H1 (cell line): Measurements from ENCODE around the gene ZMAT5. TPM values are rescaled to one million over a fixed set of nuclear protein-coding genes. Genes with fewer than 3 reads are reported as not detected.

ENCODE experiments used
- CEBPB ChIP-seq: IDR thresholded peaks from 2 replicates; pipeline ENCODE4 v1.6.1; 2012; ENCODE audit warnings: low read depth, low read length
- MAFK ChIP-seq: IDR thresholded peaks from 2 replicates; pipeline ENCODE4 v1.6.1; 2012; ENCODE audit warnings: low read depth, mild to moderate bottlenecking, improper control_type of control experiment, low read length
- TBP ChIP-seq: IDR thresholded peaks from 2 replicates; pipeline ENCODE4 v1.6.1; 2011; ENCODE audit warnings: low read depth, low read length, improper control_type of control experiment
- TEAD4 ChIP-seq: IDR thresholded peaks from 2 replicates; pipeline ENCODE4 v1.6.1; 2012; ENCODE audit warnings: low read depth, low read length, inconsistent platforms, mixed read lengths
- polyA plus RNA-seq, 7 experiments: library from polyadenylated mRNA; depleted of rRNA in 3 of 7; stranded (reverse) in 5 of 7; unstranded in 2 of 7; fragments of >200 nt in 5 of 7; fragments of 200-250 nt in 2 of 7; gene quantifications; 1 replicate in 5 of 7; 2 replicates in 1 of 7; 4 replicates in 1 of 7; pipeline versions ENCODE4 v1.2.1 to v1.2.3, GENCODE V29; 2011 to 2013; ENCODE audit warnings: missing spikeins in 2 of 7, mixed read lengths in 2 of 7
- total RNA-seq: library from RNA; stranded (reverse); fragmentation: NEBNext Ultra II Directional; extraction: Animal tissue kit (Norgen Biotek cat#: 25700); gene quantifications from 2 replicates; pipeline ENCODE4 v1.2.1, GENCODE V29; 2021
- TF ChIP-seq, protein P1 (sequence below), 3 experiments: IDR thresholded peaks; 1 replicate in 2 of 3; 2 replicates in 1 of 3; pipeline versions ENCODE4 v1.5.1 to v1.6.1; 2011; ENCODE audit warnings: low read length in 3 of 3, mild to moderate bottlenecking in 3 of 3, inconsistent platforms in 2 of 3, low read depth in 1 of 3, moderate library complexity in 1 of 3; ENCODE audit not compliant: insufficient read depth in 1 of 3; ENCODE audit errors: control extremely low read depth in 1 of 3
- TF ChIP-seq, protein P2 (sequence below): IDR thresholded peaks from 2 replicates; pipeline ENCODE4 v1.6.1; 2012; ENCODE audit warnings: inconsistent platforms
- TF ChIP-seq, protein P3 (sequence below): fragments of 300-600 bp; sonication (generic); IDR thresholded peaks from 2 replicates; pipeline ENCODE4 v1.7.1; 2012; ENCODE audit warnings: low read length, moderate library complexity, mild to moderate bottlenecking, inconsistent platforms; ENCODE audit not compliant: insufficient replicate concordance

Gene ZMAT5
- total and polyA plus RNA-seq, 2 of the 8 experiments (the other 6 are each of a cell fraction or from before 2014, with no cell fraction given) = 14.0 to 38.3 TPM

DNA sequence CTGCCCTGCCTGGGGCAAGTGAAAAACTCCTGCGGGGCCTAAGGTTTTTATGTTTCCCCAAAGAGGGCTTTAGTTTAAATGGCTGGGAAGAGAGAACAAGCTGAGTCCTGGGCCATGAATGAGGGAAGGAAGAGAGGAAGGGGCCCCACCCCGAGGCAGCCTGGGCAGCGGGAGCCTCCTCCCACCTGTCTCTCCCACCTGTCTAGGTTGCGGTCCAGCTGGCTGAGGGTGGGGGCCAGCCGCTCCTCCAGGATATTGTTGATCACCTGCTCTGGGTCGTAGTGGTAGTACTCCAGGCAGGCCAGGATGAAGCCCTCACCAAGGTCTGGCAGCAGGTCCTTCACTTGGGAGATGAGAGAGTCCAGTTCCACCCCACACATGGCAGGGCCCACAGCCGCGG lies 35.0 kb upstream of the ZMAT5 start (continued):
- TF ChIP-seq, protein P1, sequence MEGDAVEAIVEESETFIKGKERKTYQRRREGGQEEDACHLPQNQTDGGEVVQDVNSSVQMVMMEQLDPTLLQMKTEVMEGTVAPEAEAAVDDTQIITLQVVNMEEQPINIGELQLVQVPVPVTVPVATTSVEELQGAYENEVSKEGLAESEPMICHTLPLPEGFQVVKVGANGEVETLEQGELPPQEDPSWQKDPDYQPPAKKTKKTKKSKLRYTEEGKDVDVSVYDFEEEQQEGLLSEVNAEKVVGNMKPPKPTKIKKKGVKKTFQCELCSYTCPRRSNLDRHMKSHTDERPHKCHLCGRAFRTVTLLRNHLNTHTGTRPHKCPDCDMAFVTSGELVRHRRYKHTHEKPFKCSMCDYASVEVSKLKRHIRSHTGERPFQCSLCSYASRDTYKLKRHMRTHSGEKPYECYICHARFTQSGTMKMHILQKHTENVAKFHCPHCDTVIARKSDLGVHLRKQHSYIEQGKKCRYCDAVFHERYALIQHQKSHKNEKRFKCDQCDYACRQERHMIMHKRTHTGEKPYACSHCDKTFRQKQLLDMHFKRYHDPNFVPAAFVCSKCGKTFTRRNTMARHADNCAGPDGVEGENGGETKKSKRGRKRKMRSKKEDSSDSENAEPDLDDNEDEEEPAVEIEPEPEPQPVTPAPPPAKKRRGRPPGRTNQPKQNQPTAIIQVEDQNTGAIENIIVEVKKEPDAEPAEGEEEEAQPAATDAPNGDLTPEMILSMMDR (IDR thresholded peaks at IDR 0.05; ENCODE audit: control extremely low read depth in 1 of 3, insufficient read depth in 1 of 3, low read depth in 1 of 3, low read length in 3 of 3) = no peak
- TF ChIP-seq TEAD4 (no peak), CEBPB (no peak), TBP (no peak), MAFK (no peak)
- TF ChIP-seq, protein P2, sequence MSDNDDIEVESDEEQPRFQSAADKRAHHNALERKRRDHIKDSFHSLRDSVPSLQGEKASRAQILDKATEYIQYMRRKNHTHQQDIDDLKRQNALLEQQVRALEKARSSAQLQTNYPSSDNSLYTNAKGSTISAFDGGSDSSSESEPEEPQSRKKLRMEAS = no peak
- TF ChIP-seq, protein P3, sequence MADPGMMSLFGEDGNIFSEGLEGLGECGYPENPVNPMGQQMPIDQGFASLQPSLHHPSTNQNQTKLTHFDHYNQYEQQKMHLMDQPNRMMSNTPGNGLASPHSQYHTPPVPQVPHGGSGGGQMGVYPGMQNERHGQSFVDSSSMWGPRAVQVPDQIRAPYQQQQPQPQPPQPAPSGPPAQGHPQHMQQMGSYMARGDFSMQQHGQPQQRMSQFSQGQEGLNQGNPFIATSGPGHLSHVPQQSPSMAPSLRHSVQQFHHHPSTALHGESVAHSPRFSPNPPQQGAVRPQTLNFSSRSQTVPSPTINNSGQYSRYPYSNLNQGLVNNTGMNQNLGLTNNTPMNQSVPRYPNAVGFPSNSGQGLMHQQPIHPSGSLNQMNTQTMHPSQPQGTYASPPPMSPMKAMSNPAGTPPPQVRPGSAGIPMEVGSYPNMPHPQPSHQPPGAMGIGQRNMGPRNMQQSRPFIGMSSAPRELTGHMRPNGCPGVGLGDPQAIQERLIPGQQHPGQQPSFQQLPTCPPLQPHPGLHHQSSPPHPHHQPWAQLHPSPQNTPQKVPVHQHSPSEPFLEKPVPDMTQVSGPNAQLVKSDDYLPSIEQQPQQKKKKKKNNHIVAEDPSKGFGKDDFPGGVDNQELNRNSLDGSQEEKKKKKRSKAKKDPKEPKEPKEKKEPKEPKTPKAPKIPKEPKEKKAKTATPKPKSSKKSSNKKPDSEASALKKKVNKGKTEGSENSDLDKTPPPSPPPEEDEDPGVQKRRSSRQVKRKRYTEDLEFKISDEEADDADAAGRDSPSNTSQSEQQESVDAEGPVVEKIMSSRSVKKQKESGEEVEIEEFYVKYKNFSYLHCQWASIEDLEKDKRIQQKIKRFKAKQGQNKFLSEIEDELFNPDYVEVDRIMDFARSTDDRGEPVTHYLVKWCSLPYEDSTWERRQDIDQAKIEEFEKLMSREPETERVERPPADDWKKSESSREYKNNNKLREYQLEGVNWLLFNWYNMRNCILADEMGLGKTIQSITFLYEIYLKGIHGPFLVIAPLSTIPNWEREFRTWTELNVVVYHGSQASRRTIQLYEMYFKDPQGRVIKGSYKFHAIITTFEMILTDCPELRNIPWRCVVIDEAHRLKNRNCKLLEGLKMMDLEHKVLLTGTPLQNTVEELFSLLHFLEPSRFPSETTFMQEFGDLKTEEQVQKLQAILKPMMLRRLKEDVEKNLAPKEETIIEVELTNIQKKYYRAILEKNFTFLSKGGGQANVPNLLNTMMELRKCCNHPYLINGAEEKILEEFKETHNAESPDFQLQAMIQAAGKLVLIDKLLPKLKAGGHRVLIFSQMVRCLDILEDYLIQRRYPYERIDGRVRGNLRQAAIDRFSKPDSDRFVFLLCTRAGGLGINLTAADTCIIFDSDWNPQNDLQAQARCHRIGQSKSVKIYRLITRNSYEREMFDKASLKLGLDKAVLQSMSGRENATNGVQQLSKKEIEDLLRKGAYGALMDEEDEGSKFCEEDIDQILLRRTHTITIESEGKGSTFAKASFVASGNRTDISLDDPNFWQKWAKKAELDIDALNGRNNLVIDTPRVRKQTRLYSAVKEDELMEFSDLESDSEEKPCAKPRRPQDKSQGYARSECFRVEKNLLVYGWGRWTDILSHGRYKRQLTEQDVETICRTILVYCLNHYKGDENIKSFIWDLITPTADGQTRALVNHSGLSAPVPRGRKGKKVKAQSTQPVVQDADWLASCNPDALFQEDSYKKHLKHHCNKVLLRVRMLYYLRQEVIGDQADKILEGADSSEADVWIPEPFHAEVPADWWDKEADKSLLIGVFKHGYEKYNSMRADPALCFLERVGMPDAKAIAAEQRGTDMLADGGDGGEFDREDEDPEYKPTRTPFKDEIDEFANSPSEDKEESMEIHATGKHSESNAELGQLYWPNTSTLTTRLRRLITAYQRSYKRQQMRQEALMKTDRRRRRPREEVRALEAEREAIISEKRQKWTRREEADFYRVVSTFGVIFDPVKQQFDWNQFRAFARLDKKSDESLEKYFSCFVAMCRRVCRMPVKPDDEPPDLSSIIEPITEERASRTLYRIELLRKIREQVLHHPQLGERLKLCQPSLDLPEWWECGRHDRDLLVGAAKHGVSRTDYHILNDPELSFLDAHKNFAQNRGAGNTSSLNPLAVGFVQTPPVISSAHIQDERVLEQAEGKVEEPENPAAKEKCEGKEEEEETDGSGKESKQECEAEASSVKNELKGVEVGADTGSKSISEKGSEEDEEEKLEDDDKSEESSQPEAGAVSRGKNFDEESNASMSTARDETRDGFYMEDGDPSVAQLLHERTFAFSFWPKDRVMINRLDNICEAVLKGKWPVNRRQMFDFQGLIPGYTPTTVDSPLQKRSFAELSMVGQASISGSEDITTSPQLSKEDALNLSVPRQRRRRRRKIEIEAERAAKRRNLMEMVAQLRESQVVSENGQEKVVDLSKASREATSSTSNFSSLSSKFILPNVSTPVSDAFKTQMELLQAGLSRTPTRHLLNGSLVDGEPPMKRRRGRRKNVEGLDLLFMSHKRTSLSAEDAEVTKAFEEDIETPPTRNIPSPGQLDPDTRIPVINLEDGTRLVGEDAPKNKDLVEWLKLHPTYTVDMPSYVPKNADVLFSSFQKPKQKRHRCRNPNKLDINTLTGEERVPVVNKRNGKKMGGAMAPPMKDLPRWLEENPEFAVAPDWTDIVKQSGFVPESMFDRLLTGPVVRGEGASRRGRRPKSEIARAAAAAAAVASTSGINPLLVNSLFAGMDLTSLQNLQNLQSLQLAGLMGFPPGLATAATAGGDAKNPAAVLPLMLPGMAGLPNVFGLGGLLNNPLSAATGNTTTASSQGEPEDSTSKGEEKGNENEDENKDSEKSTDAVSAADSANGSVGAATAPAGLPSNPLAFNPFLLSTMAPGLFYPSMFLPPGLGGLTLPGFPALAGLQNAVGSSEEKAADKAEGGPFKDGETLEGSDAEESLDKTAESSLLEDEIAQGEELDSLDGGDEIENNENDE = no peak
